ENCODE data around the gene BRME1.

BRME1 gene

GRCh38 chr19:13846557-13847406 is 59.1 kb downstream of the BRME1 start:
- peak; percentile 82 for DNase-seq (ENCODE audit: low spot score)

DNA sequence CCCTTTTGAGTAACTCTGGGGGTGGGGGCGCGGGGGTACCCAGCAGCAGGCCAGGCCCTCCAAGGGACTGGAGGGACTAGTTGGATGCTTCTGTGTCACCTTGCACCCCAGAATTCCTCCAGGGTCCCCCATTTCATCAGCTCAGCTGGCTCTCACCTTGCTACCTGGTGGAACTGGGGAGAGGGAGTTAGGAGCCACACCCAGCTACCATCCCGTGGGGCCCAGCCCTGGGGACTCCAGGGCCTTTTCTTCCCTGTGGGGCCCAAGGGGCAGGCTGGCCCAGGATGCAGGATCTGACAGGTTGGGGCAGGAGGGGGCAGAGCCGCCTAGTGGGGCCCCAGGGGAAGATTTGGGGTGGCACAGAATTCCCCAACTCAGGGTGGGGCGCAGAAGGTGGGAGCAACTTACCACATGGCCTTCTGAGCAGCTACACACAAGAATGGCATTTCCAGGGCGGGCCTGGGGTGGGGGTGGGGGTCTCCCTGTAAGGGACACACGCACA is 61.7 kb downstream of the BRME1 start:
- DNase-seq (ENCODE audit: low spot score), result no peak

GRCh38 chr19:13843104-13843921 is 62.6 kb downstream of the BRME1 start:
- DNase-seq (ENCODE audit: low spot score), result peak; percentile 33

DNA sequence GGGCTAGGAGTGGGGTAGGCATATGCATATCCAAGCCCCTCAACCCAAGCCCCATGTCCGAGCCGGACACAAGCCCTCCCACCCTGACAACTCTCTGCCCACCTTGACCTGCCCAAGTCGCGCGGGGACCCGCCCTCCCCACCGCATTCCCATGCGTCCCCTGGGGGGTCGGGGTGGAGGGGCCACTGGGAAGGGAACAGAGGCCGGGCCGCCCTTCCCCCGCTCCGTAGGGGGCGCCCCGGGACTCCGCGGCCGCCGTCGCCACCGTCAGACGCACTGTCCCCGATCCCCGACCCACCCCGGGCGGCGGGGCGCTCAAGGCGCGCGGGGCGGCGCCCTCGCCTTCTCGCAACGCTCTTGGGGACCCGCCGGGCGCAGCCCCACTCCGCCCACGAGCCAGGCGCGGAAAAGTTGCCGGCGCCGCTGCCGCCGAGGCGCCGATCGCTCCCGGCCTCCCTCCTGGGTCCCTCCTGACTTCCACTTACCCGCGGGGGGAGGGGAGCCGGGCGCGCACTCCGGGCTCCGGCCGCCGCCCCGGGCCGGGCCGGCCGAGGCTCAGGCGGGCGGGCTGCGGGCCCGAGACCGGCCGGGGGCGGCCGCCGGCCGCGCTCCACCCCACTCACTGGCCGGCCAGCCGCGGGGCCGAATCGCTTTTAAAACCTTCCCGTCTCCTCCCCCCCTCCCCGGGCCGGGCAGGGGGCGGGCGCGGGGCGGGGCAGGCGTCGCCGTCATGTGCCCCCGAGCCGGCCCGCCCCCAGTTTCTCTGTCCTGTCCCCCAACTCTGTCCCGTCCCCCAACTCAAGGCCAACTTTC is 63.4 kb downstream of the BRME1 start:
- DNase-seq (ENCODE audit: low spot score), result peak; percentile 79

DNA sequence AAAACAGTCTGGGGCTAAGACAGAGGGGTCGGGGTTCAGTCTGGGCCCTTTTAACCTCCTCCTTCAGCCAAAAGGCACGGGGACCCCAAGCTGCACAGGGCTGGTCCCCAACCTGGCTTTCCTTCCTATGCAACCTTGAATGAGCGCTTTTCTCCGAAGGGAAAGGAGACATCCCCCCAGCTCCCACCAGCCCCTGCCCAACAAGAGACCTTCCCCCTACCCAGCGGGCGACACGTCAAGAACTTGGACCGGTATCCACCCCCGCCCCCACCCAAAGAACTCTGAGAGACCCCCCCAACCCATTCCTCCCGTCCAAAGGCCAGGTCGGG is 64.0 kb downstream of the BRME1 start:
- DNase-seq (ENCODE audit: low spot score), result no peak

DNA sequence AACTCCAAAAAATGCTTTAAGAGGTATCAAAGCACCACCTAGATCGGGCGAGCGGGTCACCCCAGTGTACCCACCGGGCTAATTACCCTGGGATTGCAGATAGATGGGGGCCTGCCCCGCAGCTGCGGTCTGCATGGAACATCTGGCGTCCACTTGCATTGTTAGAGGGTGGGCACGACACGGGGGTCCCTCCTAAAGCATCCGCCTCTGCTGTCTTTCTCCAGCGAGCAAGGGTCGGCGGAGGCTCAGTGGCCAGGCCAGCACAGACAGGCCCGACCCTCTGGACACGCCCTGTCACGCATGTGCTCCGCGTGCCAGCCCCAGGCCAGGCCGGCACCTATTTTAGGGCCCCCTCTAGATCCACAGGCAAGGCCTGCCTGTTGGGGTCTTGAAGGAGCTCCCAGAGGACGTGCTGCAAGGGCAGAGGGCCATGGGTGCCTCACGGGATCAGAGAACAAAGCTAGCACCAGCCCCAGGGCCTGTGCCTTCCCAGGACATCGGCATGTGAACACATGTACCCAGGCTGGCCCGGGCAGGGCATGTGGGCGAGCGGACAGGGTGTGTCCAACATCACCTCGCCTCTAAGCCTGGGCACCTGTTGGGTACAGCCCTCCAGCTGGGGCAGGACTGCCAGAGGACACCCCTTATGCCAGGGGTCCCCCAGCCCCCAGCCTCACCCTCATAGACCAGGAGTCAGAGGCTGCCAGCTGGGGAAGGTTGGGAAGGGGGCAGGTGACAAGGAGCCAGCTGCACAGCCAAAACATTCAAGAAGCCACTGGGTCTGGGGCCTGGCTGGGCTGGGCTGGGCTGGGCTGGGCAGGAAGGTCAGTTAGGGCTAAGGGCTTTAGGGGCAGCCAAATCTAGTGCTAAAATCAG is 64.6 kb downstream of the BRME1 start:
- DNase-seq (ENCODE audit: low spot score), result peak; percentile 36

GRCh38 chr19:13840305-13841085 is 65.4 kb downstream of the BRME1 start:
- peak; percentile 26 for DNase-seq (ENCODE audit: low spot score)

- DNase-seq (ENCODE audit: low spot score), result no peak
Measured at GRCh38 chr19:13839938-13840304, 66.0 kb downstream of the BRME1 start.

- peak; percentile 23 for DNase-seq (ENCODE audit: low spot score)
Measured at GRCh38 chr19:13839130-13839937, 66.6 kb downstream of the BRME1 start.

- no peak for DNase-seq (ENCODE audit: low spot score)
Measured at GRCh38 chr19:13838435-13839129, 67.3 kb downstream of the BRME1 start.

DNA sequence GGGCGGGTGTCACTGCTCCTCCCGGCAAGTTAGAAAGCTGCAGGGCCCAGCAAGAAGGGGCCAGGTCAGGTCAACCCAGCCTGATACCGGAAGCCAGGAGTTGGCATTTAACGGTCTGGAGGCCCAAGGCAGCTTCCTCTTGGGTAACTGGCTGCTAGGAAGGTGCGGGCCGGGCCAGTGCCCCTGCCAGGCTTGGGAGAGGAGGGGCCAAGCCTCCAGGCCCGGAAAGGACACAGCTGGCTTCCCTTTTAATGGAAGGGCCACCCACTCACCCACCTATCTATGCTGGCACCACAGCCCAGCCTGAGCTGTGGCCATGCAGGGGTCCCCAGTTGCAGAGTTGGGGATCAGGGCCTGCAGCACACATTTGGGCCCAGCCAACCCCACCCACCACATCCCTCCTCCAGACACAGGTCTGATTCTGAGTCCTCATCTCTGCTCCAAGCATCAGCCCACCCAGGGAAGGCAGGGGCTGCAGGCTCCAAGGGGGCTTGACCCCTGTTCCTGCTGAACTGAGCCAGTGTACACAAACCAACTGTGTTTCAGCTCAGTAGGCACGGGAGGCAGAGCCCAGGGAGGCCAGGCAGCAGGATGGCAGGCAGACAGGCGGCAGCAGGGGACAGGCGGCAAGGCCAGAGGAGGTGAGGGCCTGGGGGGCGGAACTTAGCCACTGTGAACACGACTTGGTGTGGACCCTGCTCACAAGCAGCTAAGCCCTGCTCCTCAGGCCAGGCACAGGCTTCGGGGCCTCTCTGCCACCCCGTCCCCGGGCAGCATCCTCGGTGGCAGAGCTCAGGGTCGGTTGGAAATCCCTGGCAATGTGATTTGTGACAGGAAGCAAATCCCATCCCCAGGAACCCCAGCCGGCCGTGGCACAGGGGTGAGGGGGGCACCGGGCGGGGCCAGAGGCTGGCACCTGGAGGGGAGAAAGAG is 69.9 kb downstream of the BRME1 start:
- DNase-seq (ENCODE audit: low spot score), result peak; percentile 21

DNA sequence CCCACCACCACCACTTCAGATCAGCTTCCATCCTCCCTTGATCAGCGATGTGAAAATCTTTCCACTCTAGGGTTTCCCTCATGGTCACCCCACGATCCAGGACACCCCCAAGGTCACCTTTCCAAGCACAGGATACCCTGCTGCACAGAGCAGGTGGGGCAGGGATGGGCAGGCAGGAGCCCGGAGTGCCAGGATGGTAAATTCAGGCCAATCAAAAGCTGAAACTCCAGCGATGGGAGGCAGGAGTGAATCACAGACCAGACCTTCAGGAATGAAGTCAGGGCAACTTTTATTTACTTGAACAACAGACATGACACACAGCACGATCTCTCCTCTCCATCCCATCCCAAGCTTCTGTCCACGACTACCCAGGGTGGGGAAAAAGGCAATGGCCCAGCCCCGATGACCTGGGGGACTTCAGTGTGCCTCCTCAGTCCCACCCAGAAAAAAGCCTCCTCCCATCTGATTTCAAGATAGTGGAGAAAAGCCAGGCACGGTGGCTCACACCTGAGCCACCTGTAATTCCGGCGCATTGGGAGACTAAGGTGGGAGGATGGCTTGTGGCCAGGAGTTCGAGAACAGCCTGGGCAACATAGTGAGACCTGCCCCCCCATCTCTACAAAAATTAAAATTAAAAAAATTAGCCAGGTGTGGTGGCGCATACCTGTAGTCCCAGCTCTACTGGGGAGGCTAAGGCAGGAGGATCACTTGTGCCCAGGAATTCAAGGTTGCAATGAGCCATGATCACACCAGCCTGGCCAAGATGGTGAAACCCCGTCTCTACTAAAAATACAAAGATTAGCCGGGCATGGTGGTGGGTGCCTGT is 71.5 kb downstream of the BRME1 start:
- peak; percentile 18 for DNase-seq (ENCODE audit: low spot score)

- peak; percentile 100 for DNase-seq (ENCODE audit: low spot score)
Measured at GRCh38 chr19:13833330-13834243, 72.3 kb downstream of the BRME1 start.

Measured in D341Med (cell line).